NCI-H128 (cell line): ENCODE results near the gene PCDH10.

Experiments used
- DNase-seq: peaks from one replicate; lab custom pipeline; 2025; ENCODE audit not compliant: unreplicated experiment; lab: John Stamatoyannopoulos, UW

The PCDH10 gene

DNA sequence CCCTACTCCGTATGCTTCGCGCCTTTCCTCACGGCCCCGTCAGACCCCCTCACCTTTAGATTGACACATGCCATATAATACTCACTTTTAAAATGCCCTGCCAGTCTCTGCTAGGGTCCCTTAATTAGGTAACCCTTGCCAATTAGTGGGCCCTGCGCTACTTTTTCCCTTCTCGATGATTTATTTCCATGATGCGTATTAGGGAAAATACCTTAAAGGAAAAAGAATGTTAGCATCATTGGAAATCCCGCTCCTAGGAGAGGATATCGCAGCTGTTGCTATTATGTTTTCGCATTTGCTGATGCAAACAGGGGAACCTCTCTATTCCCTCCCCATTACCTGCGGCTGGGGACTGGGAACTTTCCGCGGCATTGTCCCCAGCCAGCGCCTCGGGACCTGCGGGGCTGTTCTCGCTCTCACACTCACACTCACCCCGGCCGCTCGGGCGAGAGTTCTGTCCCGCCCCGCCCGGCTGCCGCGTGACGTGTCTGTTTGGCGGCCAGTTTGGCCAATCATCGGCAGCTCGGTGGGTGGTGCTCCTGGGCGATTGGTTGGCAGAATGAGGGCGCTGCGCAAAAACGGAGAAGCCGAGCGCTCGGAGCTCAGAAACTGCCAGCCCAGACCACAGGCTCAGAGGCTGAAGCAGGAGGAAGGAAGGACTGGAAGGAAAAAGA lies at the start of gene PCDH10:
Gene PCDH10 (plus strand): TSS at position 605 of the 674 bp plus-strand sequence. CDS start 847 bp downstream, outside the sequence.
- DNase-seq: no peak

- DNase-seq: no peak
Measured at GRCh38 chr4:133102043-133102442, 47.1 kb upstream of the PCDH10 start.

- DNase-seq: no peak
Measured at GRCh38 chr4:133102612-133103409, 46.3 kb upstream of the PCDH10 start.

- no peak for DNase-seq
Measured at GRCh38 chr4:133112641-133113040, 36.5 kb upstream of the PCDH10 start.

DNA sequence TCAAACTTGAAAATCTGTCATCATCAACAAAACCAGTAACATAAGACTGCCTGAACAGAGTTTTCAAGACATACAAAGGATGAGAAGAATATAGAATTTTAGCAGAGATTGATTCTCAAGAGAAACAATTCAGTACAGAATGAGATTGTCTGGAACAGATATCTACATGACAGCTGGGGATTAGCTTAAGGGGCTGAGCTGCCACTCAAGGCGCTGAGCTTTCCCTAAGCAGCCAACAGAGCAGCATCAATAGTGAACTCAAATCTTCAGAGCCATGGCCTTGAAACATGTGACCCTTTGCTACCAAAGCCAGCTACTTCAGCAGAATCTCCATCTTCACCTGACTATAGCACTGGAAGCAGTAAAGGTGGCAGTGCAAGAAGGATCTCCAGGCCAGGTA lies 24.3 kb upstream of the PCDH10 start:
- DNase-seq: no peak

DNA sequence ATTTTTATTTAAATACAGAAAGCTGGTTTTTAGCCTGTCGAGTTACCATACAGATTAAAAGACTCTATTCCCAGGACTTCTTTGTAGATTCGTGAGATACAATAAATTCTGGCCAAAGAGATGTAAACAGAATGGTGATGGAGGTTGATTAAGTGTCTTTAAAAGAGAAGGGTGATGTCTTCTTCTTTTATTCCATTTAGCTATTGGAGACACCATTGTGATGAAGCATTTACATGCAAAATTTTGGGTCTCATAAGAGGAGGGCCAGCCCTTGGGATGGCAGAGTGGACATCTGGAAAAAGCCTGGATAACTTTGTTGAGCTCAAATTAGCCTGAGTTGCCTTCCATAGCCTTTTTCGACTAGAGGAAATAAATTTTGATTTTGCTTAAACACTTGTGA lies 21.6 kb upstream of the PCDH10 start:
- no peak for DNase-seq

DNA sequence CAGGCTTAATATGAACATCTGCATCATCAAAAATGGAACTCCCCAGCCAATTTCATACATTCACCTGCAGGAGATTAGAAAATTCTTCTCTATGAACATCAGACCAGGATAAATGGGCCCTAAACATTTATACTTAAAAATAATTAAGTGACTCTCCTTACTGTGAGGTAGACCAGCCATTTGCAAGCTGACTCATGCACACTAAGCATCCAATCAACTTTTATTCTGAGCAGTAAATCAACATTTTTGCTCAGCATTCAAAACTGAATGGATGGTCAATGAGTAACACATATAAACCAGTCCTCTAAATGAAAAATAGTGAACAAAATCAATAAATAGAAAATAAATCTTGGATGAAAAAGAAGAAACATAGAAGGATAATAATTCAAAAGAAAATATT lies 19.9 kb upstream of the PCDH10 start:
- DNase-seq: no peak

DNA sequence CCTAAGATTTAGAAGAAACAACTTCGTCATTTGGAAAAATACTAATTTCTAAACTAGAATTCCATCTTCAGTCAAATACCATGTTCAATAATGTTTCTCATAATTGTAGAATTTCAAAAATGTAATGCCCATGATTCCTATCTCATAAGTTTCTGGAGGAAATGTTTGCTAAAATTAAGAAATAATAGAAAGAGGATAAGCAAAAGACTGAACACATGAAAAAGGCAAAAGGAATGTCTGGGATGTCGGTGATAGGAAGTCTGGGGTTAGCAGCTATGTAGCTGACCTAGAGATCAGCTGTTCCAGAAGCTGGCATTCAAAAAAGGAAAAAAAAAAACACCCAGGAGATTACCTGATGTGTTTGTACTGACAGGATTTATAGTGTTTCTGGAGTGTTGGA lies 18.9 kb upstream of the PCDH10 start:
- no peak for DNase-seq

DNA sequence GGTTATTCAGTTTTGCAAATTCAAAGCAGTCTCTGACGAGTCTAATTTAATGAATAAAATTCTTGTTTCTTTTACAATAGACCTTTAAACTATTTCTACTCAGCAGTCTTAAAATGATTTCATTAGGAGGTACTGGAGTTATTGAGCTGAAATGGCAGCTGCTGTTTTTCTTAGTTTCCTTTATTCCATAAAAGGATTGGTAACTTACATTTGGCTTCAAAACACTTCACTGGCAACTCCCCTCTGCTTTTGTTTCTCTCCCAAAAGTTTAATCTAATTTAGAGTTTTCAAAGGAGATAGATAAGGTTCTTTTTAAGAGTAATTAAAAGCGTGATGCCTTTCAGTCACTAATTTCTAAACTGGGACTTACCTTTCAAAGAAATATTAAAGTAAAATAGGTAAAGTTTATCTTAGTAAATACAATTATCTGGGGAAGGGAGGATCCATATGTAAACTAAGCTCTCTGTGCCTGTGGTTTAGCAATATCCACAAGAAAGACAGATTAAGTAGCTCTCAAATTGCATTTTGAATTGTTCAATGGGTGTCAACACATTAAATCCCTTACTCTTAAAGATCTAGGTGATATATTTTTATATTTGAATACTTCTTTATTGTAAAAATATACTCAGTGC lies 17.1 kb upstream of the PCDH10 start:
- no peak for DNase-seq

DNA sequence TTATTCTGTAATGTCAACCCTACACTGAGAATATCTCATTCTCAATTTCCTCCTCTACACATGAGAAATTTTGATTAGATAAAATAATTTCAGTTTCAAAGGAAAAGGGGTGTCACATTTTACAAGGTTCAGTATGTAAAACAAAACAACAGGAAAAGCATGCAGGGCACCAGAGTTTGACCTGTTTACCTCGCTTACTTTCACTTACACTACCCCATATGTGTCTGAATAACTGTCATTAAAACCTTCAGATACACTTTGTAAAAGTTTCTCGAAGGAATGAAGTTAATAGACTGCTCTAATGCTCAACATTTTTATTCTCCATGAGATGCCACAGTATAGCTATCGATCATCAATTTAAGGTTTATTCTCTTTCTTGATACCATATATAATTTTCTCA lies 12.3 kb upstream of the PCDH10 start:
- no peak for DNase-seq

DNA sequence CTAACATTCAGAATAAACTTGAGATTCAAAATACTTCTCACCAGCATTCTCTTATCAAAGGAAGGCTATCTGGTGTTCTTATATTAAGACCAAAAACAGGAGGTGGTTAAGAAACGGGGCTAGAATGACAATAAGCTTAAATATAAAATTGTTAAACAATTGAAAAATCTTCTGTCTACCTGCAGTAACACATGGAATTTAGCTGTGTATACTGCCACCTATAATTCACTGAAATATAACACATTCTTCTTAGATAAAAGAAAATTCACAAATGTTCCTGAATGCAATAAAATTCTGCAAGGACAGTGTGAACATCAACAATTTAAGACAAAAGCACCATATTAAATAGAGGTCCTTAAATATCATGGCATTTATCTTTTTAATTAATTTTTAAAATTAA lies 11.5 kb upstream of the PCDH10 start:
- no peak for DNase-seq

GRCh38 chr4:133143775-133144430 lies 5.2 kb upstream of the PCDH10 start:
- DNase-seq: no peak

DNA sequence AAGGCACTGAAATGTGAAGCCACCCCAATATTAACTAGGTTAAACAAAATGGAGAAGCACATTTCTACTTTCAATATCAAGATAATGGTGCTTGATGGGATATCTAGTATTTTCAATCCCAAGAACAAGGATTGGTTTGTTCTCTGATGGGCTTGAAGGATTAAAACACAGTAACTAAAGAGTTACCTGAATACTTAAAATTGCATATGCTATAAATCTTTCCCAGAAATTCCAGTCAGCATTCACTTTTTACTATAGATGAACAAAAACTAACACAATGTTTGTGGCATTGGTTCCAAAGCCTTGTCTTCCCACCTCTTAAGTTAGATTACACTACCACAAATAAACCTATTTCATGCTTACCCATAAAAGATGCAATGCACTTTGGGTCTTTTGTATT lies 3.9 kb upstream of the PCDH10 start:
- DNase-seq: no peak

GRCh38 chr4:133145758-133146573 lies 3.1 kb upstream of the PCDH10 start:
- DNase-seq: no peak

DNA sequence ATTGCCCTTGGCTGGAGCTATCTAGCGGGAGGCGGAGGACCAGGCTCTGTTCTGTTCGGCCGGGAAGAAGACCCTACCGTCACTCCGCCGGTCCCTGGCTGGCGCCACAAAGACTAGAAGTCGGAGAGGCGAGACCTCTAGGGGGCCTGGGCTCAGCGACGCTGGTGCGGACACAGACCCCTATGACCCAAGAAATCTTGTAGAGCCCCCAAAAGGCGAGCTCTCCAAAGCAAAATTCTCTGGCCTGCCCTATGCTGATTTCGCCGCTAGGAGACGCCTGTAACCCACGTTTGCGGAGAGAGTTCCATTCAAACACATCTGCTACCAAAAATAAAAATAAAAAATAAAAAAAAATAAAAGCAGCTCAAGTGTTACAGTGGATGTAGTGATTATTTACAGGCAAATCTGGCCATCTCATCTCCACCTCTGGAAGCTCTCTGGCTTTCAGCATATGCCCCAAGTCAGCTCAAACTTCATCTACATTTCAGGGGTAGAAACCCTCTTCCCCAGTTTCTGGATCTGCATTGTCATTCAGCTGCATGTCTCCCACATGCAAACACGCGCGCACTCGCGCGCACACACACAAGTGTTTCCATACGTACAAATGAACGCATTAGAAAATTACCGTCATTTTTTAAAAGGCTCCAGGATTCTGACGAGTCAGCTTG lies 2.4 kb upstream of the PCDH10 start:
- no peak for DNase-seq

- DNase-seq: no peak
Measured at GRCh38 chr4:133147286-133147821, 1.7 kb upstream of the PCDH10 start.

GRCh38 chr4:133147921-133148689 lies 989 bp upstream of the PCDH10 start:
- DNase-seq: no peak

- no peak for DNase-seq
Measured at GRCh38 chr4:133149364-133149695, 236 bp downstream of the PCDH10 start.

DNA sequence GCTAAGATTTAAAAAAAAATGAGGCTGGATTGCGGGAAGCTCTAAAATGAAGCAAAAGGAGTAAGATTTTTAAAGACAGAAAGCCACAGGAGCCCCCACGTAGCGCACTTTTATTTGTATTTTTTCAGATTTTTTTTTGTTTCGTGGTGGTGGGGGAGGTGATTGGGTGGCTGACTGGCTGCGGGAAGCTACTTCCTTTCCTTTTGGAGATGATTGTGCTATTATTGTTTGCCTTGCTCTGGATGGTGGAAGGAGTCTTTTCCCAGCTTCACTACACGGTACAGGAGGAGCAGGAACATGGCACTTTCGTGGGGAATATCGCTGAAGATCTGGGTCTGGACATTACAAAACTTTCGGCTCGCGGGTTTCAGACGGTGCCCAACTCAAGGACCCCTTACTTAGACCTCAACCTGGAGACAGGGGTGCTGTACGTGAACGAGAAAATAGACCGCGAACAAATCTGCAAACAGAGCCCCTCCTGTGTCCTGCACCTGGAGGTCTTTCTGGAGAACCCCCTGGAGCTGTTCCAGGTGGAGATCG lies 908 bp downstream of the PCDH10 start:
- no peak for DNase-seq
